Immature natural killer cell (primary cell): ENCODE data around the gene IGFBPL1. TPM values are rescaled to one million over a fixed set of nuclear protein-coding genes. Genes with fewer than 3 reads are reported as not detected.
"Not testable (repeated sequence)": the region's sequence is repeated elsewhere in the genome, so short reads cannot be mapped to it uniquely, and the experiment has no call there.

ENCODE experiments used
- DNase-seq, 3 donors: peaks; one replicate each; pipeline ENCODE4 v3.0.0; 2022; ENCODE audit warnings: mixed read lengths in 1 of 3
- H3K27ac Mint-ChIP-seq, 6 donors: one replicate each; pipeline ENCODE4 v1.8.0; 2020; ENCODE audit warnings: mixed read lengths in 6 of 6, mild to moderate bottlenecking in 5 of 6, inconsistent platforms in 4 of 6, moderate library complexity in 3 of 6
- H3K27me3 Mint-ChIP-seq, 3 donors: one replicate each; pipeline ENCODE4 v1.8.0; 2020 to 2021; ENCODE audit warnings: low read depth in 3 of 3, mild to moderate bottlenecking in 3 of 3, mixed read lengths in 3 of 3, moderate library complexity in 3 of 3, inconsistent platforms in 1 of 3
- H3K36me3 Mint-ChIP-seq, 3 donors: one replicate each; pipeline ENCODE4 v1.8.0; 2020; ENCODE audit warnings: mixed read lengths in 3 of 3, inconsistent platforms in 2 of 3, mild to moderate bottlenecking in 2 of 3
- H3K4me1 Mint-ChIP-seq, 2 donors: one replicate each; pipeline ENCODE4 v1.8.0; 2020; ENCODE audit warnings: inconsistent platforms in 2 of 2, mild to moderate bottlenecking in 2 of 2, mixed read lengths in 2 of 2, moderate library complexity in 1 of 2
- H3K4me3 Mint-ChIP-seq, 5 donors: one replicate each; pipeline ENCODE4 v1.8.0; 2020; ENCODE audit warnings: mild to moderate bottlenecking in 5 of 5, mixed read lengths in 5 of 5, inconsistent platforms in 3 of 5, moderate library complexity in 3 of 5
- H3K9me3 Mint-ChIP-seq, 6 donors: one replicate each; pipeline ENCODE4 v1.8.0; 2020; ENCODE audit warnings: mild to moderate bottlenecking in 6 of 6, mixed read lengths in 6 of 6, inconsistent platforms in 4 of 6, moderate library complexity in 3 of 6
- polyA plus RNA-seq, 3 donors: library from polyadenylated mRNA; unstranded; fragments of 300-500 nt; fragmentation: Illumina TruSeq; gene quantifications; one replicate each; pipeline ENCODE4 v1.2.3, GENCODE V29; 2021

IGFBPL1 gene
- polyA plus RNA-seq, 3 donors from 2014 or later, result not detected

GRCh38 chr9:38401994-38402393 is 22.3 kb downstream of the IGFBPL1 start:
- H3K27ac Mint-ChIP-seq, result no peak overlapping the region
- no peak overlapping the region for H3K4me3 Mint-ChIP-seq

GRCh38 chr9:38399191-38399590 is 25.1 kb downstream of the IGFBPL1 start:
- not testable (repeated sequence) for H3K4me1 Mint-ChIP-seq, H3K27ac Mint-ChIP-seq, H3K4me3 Mint-ChIP-seq, DNase-seq, H3K9me3 Mint-ChIP-seq, H3K27me3 Mint-ChIP-seq
- H3K36me3 Mint-ChIP-seq, result peaks cover 14 to 29% (median 16%) of the 10 kb centered on the region in 3 donors

More at GRCh38 chr9:38401994-38402393, 22.3 kb downstream of the IGFBPL1 start:
- no peak for DNase-seq
- H3K27me3 Mint-ChIP-seq, result peaks cover 0 to 7% (median 1%) of the 10 kb centered on the region in 3 donors
- H3K36me3 Mint-ChIP-seq, result peaks cover 5 to 21% (median 8%) of the 10 kb centered on the region in 3 donors
- no peaks in the 10 kb centered on the region for H3K4me1 Mint-ChIP-seq
- H3K9me3 Mint-ChIP-seq, result no peaks in the 10 kb centered on the region

GRCh38 chr9:38396371-38396671 is 27.9 kb downstream of the IGFBPL1 start:
- Mint-ChIP-seq H3K9me3 (no peaks in the 10 kb centered on the region), H3K4me3 (no peak overlapping the region), H3K36me3 (peaks cover 14 to 26% (median 16%) of the 10 kb centered on the region in 3 donors), H3K27me3 (no peaks in the 10 kb centered on the region), H3K27ac (no peak overlapping the region), H3K4me1 (peaks cover 16 to 23% of the 10 kb centered on the region in 2 donors)
- no peak for DNase-seq

- Mint-ChIP-seq H3K36me3 (peaks cover 14 to 26% (median 16%) of the 10 kb centered on the region in 3 donors), H3K27ac (no peak overlapping the region), H3K4me3 (no peak overlapping the region), H3K9me3 (no peaks in the 10 kb centered on the region), H3K27me3 (peaks cover 0 to 1% (median 0%) of the 10 kb centered on the region in 3 donors), H3K4me1 (peaks cover 16 to 23% of the 10 kb centered on the region in 2 donors)
- no peak for DNase-seq
These were observed 28.4 kb downstream of the IGFBPL1 start for GRCh38 chr9:38395653-38396370.

GRCh38 chr9:38394416-38394815 is 29.8 kb downstream of the IGFBPL1 start:
- Mint-ChIP-seq H3K27me3 (peaks cover 0 to 1% (median under 1%) of the 10 kb centered on the region in 3 donors), H3K9me3 (no peaks in the 10 kb centered on the region), H3K27ac (no peak overlapping the region), H3K4me1 (peaks cover 16 to 23% of the 10 kb centered on the region in 2 donors), H3K36me3 (peaks cover 14 to 24% (median 16%) of the 10 kb centered on the region in 3 donors), H3K4me3 (peak overlapping the region in 1 of 5 donors; percentile 8)
- no peak for DNase-seq

GRCh38 chr9:38393128-38393796 is 31.0 kb downstream of the IGFBPL1 start:
- no peaks in the 10 kb centered on the region for H3K9me3 Mint-ChIP-seq
- no peak for DNase-seq
- peaks cover 16 to 23% of the 10 kb centered on the region in 2 donors for H3K4me1 Mint-ChIP-seq
- H3K27me3 Mint-ChIP-seq, result peaks cover 1 to 3% (median 2%) of the 10 kb centered on the region in 3 donors
- peaks cover 14 to 17% (median 16%) of the 10 kb centered on the region in 3 donors for H3K36me3 Mint-ChIP-seq
- peak overlapping the region; percentile 88 to 96 (median 94) for H3K4me3 Mint-ChIP-seq
- peak overlapping the region; percentile 70 to 92 (median 82) for H3K27ac Mint-ChIP-seq

GRCh38 chr9:38392235-38393127 is 31.8 kb downstream of the IGFBPL1 start, which contains the start of gene ALDH1B1:
Gene ALDH1B1, plus strand, starts transcription at chr9:38392702. Its CDS starts 3,047 bp downstream, at chr9:38395749.
- H3K4me3 Mint-ChIP-seq, result peak within 1 kb of the TSS; percentile 88 to 96 (median 94)
- peaks cover 1 to 3% (median 2%) of the 10 kb centered on the region in 3 donors for H3K27me3 Mint-ChIP-seq
- H3K4me1 Mint-ChIP-seq, result peaks cover 16 to 23% of the 10 kb centered on the region in 2 donors
- no peaks in the 10 kb centered on the region for H3K9me3 Mint-ChIP-seq
- DNase-seq, result peak; percentile 69 to 72 (median 71)
- peak within 1 kb of the TSS; percentile 70 to 92 (median 82) for H3K27ac Mint-ChIP-seq
- H3K36me3 Mint-ChIP-seq, result peaks cover 9 to 11% (median 9%) of the 10 kb centered on the region in 3 donors

- H3K4me3 Mint-ChIP-seq, result peak overlapping the region; percentile 88 to 96 (median 94)
- peaks cover 1 to 3% (median 2%) of the 10 kb centered on the region in 3 donors for H3K27me3 Mint-ChIP-seq
- H3K9me3 Mint-ChIP-seq, result no peaks in the 10 kb centered on the region
- peaks cover 3 to 7% (median 5%) of the 10 kb centered on the region in 3 donors for H3K36me3 Mint-ChIP-seq
- peak overlapping the region in 3 of 6 donors; percentile 63 to 68 (median 67) for H3K27ac Mint-ChIP-seq
- peaks cover 16 to 23% of the 10 kb centered on the region in 2 donors for H3K4me1 Mint-ChIP-seq
- no peak for DNase-seq
These were observed 32.8 kb downstream of the IGFBPL1 start for GRCh38 chr9:38391278-38392118.

GRCh38 chr9:38390851-38391250 is 33.4 kb downstream of the IGFBPL1 start:
- DNase-seq, result no peak
- Mint-ChIP-seq H3K9me3 (no peaks in the 10 kb centered on the region), H3K4me3 (peak overlapping the region; percentile 34 to 96 (median 88)), H3K27ac (peak overlapping the region in 2 of 6 donors; percentile 28 to 42), H3K4me1 (peaks cover 16 to 23% of the 10 kb centered on the region in 2 donors), H3K36me3 (peaks cover 0 to 5% (median 4%) of the 10 kb centered on the region in 3 donors), H3K27me3 (peaks cover 1 to 3% (median 2%) of the 10 kb centered on the region in 3 donors)

- Mint-ChIP-seq H3K27me3 (peaks cover 1 to 3% (median 2%) of the 10 kb centered on the region in 3 donors), H3K4me3 (peak overlapping the region in 1 of 5 donors; percentile 96), H3K9me3 (no peaks in the 10 kb centered on the region), H3K4me1 (peaks cover 16 to 23% of the 10 kb centered on the region in 2 donors), H3K27ac (no peak overlapping the region), H3K36me3 (peaks cover 0 to 5% (median 4%) of the 10 kb centered on the region in 3 donors)
- DNase-seq, result no peak
These were observed 33.8 kb downstream of the IGFBPL1 start for GRCh38 chr9:38390442-38390841.

GRCh38 chr9:38389313-38389712 is 34.9 kb downstream of the IGFBPL1 start:
- Mint-ChIP-seq H3K9me3 (no peaks in the 10 kb centered on the region), H3K36me3 (no peaks in the 10 kb centered on the region), H3K27me3 (peaks cover 1 to 7% (median 2%) of the 10 kb centered on the region in 3 donors), H3K4me3 (no peak overlapping the region), H3K27ac (no peak overlapping the region), H3K4me1 (peaks cover 16 to 23% of the 10 kb centered on the region in 2 donors)
- DNase-seq, result no peak

GRCh38 chr9:38388283-38389223 is 35.7 kb downstream of the IGFBPL1 start:
- peaks cover 13 to 19% of the 10 kb centered on the region in 2 donors for H3K4me1 Mint-ChIP-seq
- no peak overlapping the region for H3K4me3 Mint-ChIP-seq
- H3K27me3 Mint-ChIP-seq, result peaks cover 1 to 12% (median 2%) of the 10 kb centered on the region in 3 donors
- no peak for DNase-seq
- no peak overlapping the region for H3K27ac Mint-ChIP-seq
- no peaks in the 10 kb centered on the region for H3K9me3 Mint-ChIP-seq
- H3K36me3 Mint-ChIP-seq, result no peaks in the 10 kb centered on the region
